Endothelial cell of umbilical vein (primary cell): Measurements from ENCODE around the gene BTNL9. TPM values are rescaled to one million over a fixed set of nuclear protein-coding genes. Genes with fewer than 3 reads are reported as not detected.

Source experiments
- BruUV-seq: library from RNA; stranded (reverse); fragments of 400-500 nt; replicated peaks from 2 replicates; lab custom pipeline; 2021; lab: Mats Ljungman, UMichigan
- CTCF ChIA-PET: fragments of 300-600, 350-600 bp; sonication (Branson Sonifier 250); formaldehyde crosslinking; loops from one replicate; lab custom pipeline; 2021; ENCODE audit warnings: antibody characterized with exemption, inconsistent platforms; lab: Charles Lee
- POLR2A ChIA-PET: fragments of 300-600, 350-600 bp; sonication (Branson Sonifier 250); formaldehyde crosslinking; loops from one replicate; lab custom pipeline; 2021; ENCODE audit warnings: antibody characterized with exemption, inconsistent platforms; lab: Charles Lee
- DNase-seq: peaks from one replicate; pipeline ENCODE4 v3.0.0-alpha.2; 2011; ENCODE audit warnings: low read depth, low spot score
- FAIRE-seq: peaks from 2 replicates; lab custom pipeline; 2011; peaks lifted over from hg19 to GRCh38; lab: Jason Lieb, UNC
- H2AFZ ChIP-seq: 2 replicates; pipeline ENCODE4 v1.6.0; 2012; ENCODE audit warnings: low read depth, low read length, control low read depth, inconsistent platforms
- H3K27ac ChIP-seq: 2 replicates; pipeline ENCODE4 v1.5.1; 2011; ENCODE audit warnings: low read depth, mild to moderate bottlenecking, control low read depth, low read length, moderate library complexity; ENCODE audit not compliant: insufficient read depth
- H3K27me3 ChIP-seq, 2 experiments: 2 replicates each; pipeline versions ENCODE4 v1.6.0 to v1.6.1; 2011; ENCODE audit warnings: low read length in 2 of 2, mixed read lengths in 1 of 2; ENCODE audit not compliant: control insufficient read depth in 2 of 2, insufficient read depth in 2 of 2
- H3K36me3 ChIP-seq, 2 experiments: 2 replicates in 1 of 2; 3 replicates in 1 of 2; pipeline ENCODE4 v1.5.1; 2011; ENCODE audit warnings: low read length in 2 of 2, mild to moderate bottlenecking in 1 of 2, moderate library complexity in 1 of 2; ENCODE audit not compliant: control insufficient read depth in 2 of 2, insufficient read depth in 2 of 2; ENCODE audit errors: extremely low read depth in 1 of 2
- H3K4me1 ChIP-seq: 3 replicates; pipeline ENCODE4 v1.5.1; 2011; ENCODE audit warnings: mild to moderate bottlenecking, low read length; ENCODE audit not compliant: control insufficient read depth, insufficient read depth; ENCODE audit errors: extremely low read depth
- H3K4me2 ChIP-seq: 2 replicates; pipeline ENCODE4 v1.6.1; 2011; ENCODE audit warnings: low read length, control low read depth, mixed read lengths; ENCODE audit not compliant: insufficient read depth
- H3K4me3 ChIP-seq, 3 experiments: fragments of 200-600 bp in 1 of 3; sonication (generic), shearing (Covaris generic) in 1 of 3; replicated peaks in 1 of 3; 2 replicates each; pipeline ENCODE4 v1.5.1; 2011 to 2016; ENCODE audit warnings: control low read depth in 3 of 3, low read length in 3 of 3, mild to moderate bottlenecking in 2 of 3, inconsistent platforms in 1 of 3, low read depth in 1 of 3, moderate library complexity in 1 of 3; ENCODE audit not compliant: insufficient read depth in 1 of 3
- H3K79me2 ChIP-seq: 2 replicates; pipeline ENCODE4 v1.6.0; 2012; ENCODE audit warnings: low read length, inconsistent platforms; ENCODE audit not compliant: control insufficient read depth, insufficient read depth
- H3K9ac ChIP-seq: replicated peaks from 2 replicates; pipeline ENCODE3; 2011; ENCODE audit warnings: low read length, control low read depth; ENCODE audit not compliant: insufficient read depth; ENCODE audit errors: extremely low read depth
- H3K9me1 ChIP-seq: replicated peaks from 3 replicates; pipeline ENCODE4 v1.6.0; 2011; ENCODE audit warnings: mild to moderate bottlenecking, low read length; ENCODE audit not compliant: control insufficient read depth, insufficient read depth; ENCODE audit errors: extremely low read depth
- H3K9me3 ChIP-seq: replicated peaks from 2 replicates; pipeline ENCODE4 v1.5.1; 2012; ENCODE audit warnings: low read length, inconsistent platforms; ENCODE audit not compliant: control insufficient read depth, insufficient read depth
- H4K20me1 ChIP-seq: replicated peaks from 2 replicates; pipeline ENCODE3; 2011; ENCODE audit warnings: mild to moderate bottlenecking, low read length; ENCODE audit not compliant: control insufficient read depth, insufficient read depth; ENCODE audit errors: extremely low read depth
- CTCF ChIP-seq, 2 donors: IDR thresholded peaks; 1 replicate in 1 of 2; 2 replicates in 1 of 2; pipeline ENCODE4 v1.5.1; 2011; ENCODE audit warnings: low read length in 2 of 2, mild to moderate bottlenecking in 2 of 2, moderate library complexity in 2 of 2, control low read depth in 1 of 2, inconsistent platforms in 1 of 2, low read depth in 1 of 2; ENCODE audit not compliant: insufficient read depth in 1 of 2; ENCODE audit errors: extremely low read depth in 1 of 2
- EZH2 ChIP-seq: IDR thresholded peaks from 2 replicates; pipeline ENCODE4 v1.6.1; 2012; ENCODE audit warnings: borderline replicate concordance, low read depth, mild to moderate bottlenecking, moderate library complexity, low read length, inconsistent platforms; ENCODE audit not compliant: severe bottlenecking
- FOS ChIP-seq: IDR thresholded peaks from 2 replicates; pipeline ENCODE4 v1.6.1; 2011; ENCODE audit warnings: mild to moderate bottlenecking, low read length, moderate library complexity, borderline replicate concordance; ENCODE audit not compliant: insufficient read depth
- GATA2 ChIP-seq: IDR thresholded peaks from 2 replicates; pipeline ENCODE4 v1.7.0; 2011; ENCODE audit warnings: low read depth, mild to moderate bottlenecking, moderate library complexity, mixed read lengths, low read length; ENCODE audit not compliant: insufficient read length, insufficient read depth
- JUN ChIP-seq: IDR thresholded peaks from 2 replicates; pipeline ENCODE4 v1.6.1; 2011; ENCODE audit warnings: borderline replicate concordance, low read depth; ENCODE audit not compliant: insufficient read length, insufficient read depth
- MAX ChIP-seq: IDR thresholded peaks from 2 replicates; pipeline ENCODE4 v1.6.1; 2011; ENCODE audit not compliant: insufficient read depth, insufficient read length
- MYC ChIP-seq: IDR thresholded peaks from one replicate; pipeline ENCODE4 v1.6.1; 2011; ENCODE audit warnings: mild to moderate bottlenecking, low read depth, low read length
- POLR2A ChIP-seq: IDR thresholded peaks from 2 replicates; pipeline ENCODE4 v1.6.1; 2012; ENCODE audit warnings: low read depth, mild to moderate bottlenecking, control low read depth, low read length
- POLR2AphosphoS5 ChIP-seq: IDR thresholded peaks from 2 replicates; pipeline ENCODE4 v1.6.1; 2012; ENCODE audit warnings: low read depth, mild to moderate bottlenecking, control low read depth, low read length, moderate library complexity; ENCODE audit not compliant: insufficient read depth
- dilution Hi-C: fragments of 300-500 bp; cut with MboI; formaldehyde crosslinking; loops from one replicate; pipeline ENCODE4 v1.15.0; 2019; ENCODE audit warnings: low sequenced_read_pairs; ENCODE audit not compliant: extremely low pct_ligation_motif_present
- intact Hi-C: fragments of 100-400 bp; cut with micrococcal nuclease; formaldehyde crosslinking; loops from one replicate; pipeline ENCODE4 v1.10.0; 2022
- polyA plus RNA-seq, 4 experiments: library from polyadenylated mRNA; depleted of rRNA in 3 of 4; stranded (reverse) in 3 of 4; unstranded in 1 of 4; fragments of >200 nt; gene quantifications; 2 replicates each; pipeline versions ENCODE4 v1.2.1 to v1.2.3, GENCODE V29; 2011 to 2012; ENCODE audit warnings: missing spikeins in 1 of 4
- total RNA-seq: library from RNA; stranded (reverse); gene quantifications from 2 replicates; pipeline ENCODE4 v1.2.3, GENCODE V29; 2021

The BTNL9 gene
- total and polyA plus RNA-seq, 2 donors (not counting 3 experiments of a cell fraction or from before 2014, with no cell fraction given): 0.13 to 0.33 TPM

- DNase-seq: no peak
- CTCF ChIA-PET: interaction anchor here (0.6 to 1.3 kb wide), 4 partner anchors 20 to 304 kb away, joined by 3 to 4 read pairs (median 3); no protein-coding TSS in a partner anchor
- H4K20me1 ChIP-seq: no peaks in the 10 kb centered on the region
- no peak overlapping the region for H3K4me3 ChIP-seq
- no peaks in the 10 kb centered on the region for H3K9me1 ChIP-seq
- H3K36me3 ChIP-seq: no peaks in the 10 kb centered on the region
- POLR2A ChIA-PET: no interaction called here
- H2AFZ ChIP-seq: no peak overlapping the region
- no peak for FAIRE-seq
- H3K9me3 ChIP-seq: no peaks in the 10 kb centered on the region
- intact Hi-C loops (loop anchor here (10.0 kb wide), 1 partner anchor 303 kb away; no protein-coding TSS in a partner anchor), dilution Hi-C loops (no loop called here)
- no peaks in the 10 kb centered on the region for H3K4me1 ChIP-seq
- H3K9ac ChIP-seq: no peak overlapping the region
- H3K4me2 ChIP-seq: no peak overlapping the region
- no peak for TF ChIP-seq MAX
- peak; percentile 29 to 36 for TF ChIP-seq CTCF (IDR thresholded peaks at IDR 0.05; ENCODE audit: extremely low read depth in 1 of 2, insufficient read depth in 1 of 2, low read depth in 1 of 2, low read length in 2 of 2)
- H3K27me3 ChIP-seq: peaks cover 2% of the 10 kb centered on the region in 2 experiments
- H3K79me2 ChIP-seq: no peaks in the 10 kb centered on the region
- no TSS peak for BruUV-seq
- no peak overlapping the region for H3K27ac ChIP-seq
Measured at GRCh38 chr5:181088289-181088688, 48.2 kb downstream of the BTNL9 start.

- no peak for TF ChIP-seq GATA2
- TF ChIP-seq POLR2AphosphoS5: no peak
- TF ChIP-seq MAX: no peak
- no peak for TF ChIP-seq JUN
- TF ChIP-seq FOS: no peak
- no peak for TF ChIP-seq MYC
- TF ChIP-seq CTCF (IDR thresholded peaks at IDR 0.05; ENCODE audit: extremely low read depth in 1 of 2, insufficient read depth in 1 of 2, low read depth in 1 of 2, low read length in 2 of 2): no peak
- no peak for TF ChIP-seq EZH2
- TF ChIP-seq POLR2A: no peak
- no peaks in the 10 kb centered on the region for H3K27me3 ChIP-seq
- ChIA-PET POLR2A (no interaction called here), CTCF (no interaction called here)
- intact Hi-C loops: no loop called here
- no peaks in the 10 kb centered on the region for H4K20me1 ChIP-seq
- dilution Hi-C loops: no loop called here
- H3K9ac ChIP-seq: no peak overlapping the region
- no peaks in the 10 kb centered on the region for H3K9me1 ChIP-seq
- FAIRE-seq (no peak), DNase-seq (no peak)
- H3K4me3 ChIP-seq: no peak overlapping the region
- H3K36me3 ChIP-seq: no peaks in the 10 kb centered on the region
- no peaks in the 10 kb centered on the region for H3K9me3 ChIP-seq
- no peaks in the 10 kb centered on the region for H3K4me1 ChIP-seq
- H2AFZ ChIP-seq: no peak overlapping the region
- BruUV-seq: no TSS peak
- no peak overlapping the region for H3K27ac ChIP-seq
- no peaks in the 10 kb centered on the region for H3K79me2 ChIP-seq
- no peak overlapping the region for H3K4me2 ChIP-seq
Measured at GRCh38 chr5:181092428-181092827, 52.4 kb downstream of the BTNL9 start.
